Epithelial cell of esophagus (primary cell): Measurements from ENCODE around the gene CIC.

Experiments used
- DNase-seq: peaks from one replicate; pipeline ENCODE4 v3.0.0; 2010; ENCODE audit warnings: low read depth
- H3K4me3 ChIP-seq: 2 replicates; pipeline ENCODE4 v1.5.1; 2011; ENCODE audit warnings: mild to moderate bottlenecking, low read length, control low read depth
- CTCF ChIP-seq: IDR thresholded peaks from 2 replicates; pipeline ENCODE4 v1.5.1; 2011; ENCODE audit warnings: low read depth, mild to moderate bottlenecking, low read length, control low read depth, inconsistent platforms; ENCODE audit not compliant: insufficient read depth; ENCODE audit errors: missing control alignments

The CIC gene

DNA sequence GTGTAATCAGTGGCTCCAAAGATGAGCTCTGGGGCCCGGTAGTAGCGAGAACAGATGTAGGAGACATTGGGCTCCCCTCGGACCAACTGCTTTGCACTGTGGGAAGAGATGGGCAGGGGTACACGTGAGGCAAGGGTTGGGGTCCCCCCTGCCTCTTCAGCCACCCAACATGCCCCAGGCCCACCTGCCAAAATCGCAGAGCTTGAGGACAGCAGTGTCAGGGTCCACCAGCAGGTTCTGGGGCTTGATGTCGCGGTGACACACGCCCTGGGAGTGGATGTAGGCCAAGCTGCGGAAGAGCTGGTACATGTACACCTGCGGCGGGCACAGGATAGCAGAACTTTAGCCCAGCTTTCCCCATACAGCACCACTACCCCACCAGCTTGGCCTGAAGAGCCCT, 34.7 kb upstream of the CIC start:
- TF ChIP-seq CTCF, result no peak
- no peak overlapping the region for H3K4me3 ChIP-seq
- no peak for DNase-seq

DNA sequence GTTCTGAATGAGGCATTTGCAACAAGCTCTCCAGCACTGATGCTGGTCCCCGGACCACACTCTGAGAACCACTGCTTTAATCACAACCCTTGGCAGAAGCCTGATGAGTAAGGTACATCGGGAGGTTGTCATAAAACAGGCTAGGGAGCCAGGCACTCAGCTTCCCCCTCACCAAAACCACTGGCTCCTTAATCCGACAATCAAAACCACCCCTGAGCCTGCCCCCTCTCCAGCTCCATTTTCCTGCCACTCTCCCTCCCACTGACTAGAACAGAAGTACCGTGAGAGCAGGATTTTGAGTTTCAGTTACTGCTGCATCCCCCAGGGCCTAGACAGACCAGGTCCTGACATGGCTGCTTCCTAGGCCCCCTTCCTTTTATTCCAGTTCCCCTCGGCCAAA, 33.9 kb upstream of the CIC start:
- no peak overlapping the region for H3K4me3 ChIP-seq
- TF ChIP-seq CTCF, result no peak
- no peak for DNase-seq

DNA sequence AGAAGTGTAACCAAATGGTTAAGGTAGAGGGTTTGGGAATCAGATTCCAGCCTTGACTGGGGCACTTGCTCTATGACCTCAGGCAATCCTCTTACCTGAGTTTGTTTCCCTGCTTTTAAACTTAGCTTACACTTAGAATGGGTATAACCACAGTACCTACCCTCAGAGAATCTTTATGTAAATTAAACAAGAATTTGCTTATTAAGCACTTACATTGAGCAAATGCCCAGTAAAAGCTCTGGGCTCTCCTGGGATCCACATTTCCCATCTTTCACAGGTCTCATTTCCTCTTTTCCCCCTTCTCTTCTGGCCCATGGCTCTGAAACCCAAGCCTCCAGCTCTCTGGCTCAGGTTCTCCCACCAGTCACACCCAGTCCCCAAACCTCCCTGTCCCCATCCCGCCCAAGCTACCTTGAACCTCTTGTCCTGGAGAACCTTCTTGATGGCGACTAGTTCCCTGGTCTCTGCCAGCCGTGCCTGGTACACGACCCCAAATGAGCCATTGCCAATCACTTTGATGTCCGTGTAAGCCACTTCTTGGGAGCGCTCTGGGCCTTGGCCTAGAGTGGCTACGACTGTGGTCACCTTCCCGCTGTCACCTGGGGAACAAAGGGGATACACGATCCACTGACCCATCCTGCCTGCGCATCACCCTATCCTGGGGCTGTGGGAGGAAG, 29.4 kb upstream of the CIC start:
- no peak for DNase-seq
- H3K4me3 ChIP-seq, result no peak overlapping the region
- TF ChIP-seq CTCF, result no peak

GRCh38 chr19:42241279-42241678, 27.8 kb upstream of the CIC start:
- DNase-seq, result no peak
- H3K4me3 ChIP-seq, result peak overlapping the region; percentile 95
- no peak for TF ChIP-seq CTCF

DNA sequence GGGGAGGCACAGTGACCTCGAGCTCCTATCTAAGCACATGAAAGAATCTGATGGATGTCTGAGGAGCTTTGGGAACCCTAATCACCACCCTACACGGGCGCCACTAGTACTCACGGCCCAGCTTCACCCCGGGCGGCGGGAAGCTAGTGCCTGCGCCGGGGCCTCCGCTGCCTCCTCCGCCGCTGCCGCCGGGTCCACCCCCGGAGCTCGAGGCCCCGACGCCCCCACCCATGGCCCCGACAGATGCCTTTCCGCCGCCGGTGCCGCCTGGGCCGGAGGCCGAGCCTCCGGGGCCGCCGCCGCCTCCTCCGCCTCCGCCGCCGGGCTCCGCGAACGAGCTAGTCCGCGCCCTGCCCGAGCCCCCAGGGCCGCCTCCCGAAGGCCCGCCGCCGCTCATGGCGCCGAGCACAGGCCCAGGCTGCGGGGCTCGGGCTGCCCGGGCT, 27.0 kb upstream of the CIC start:
- peak overlapping the region; percentile 95 for H3K4me3 ChIP-seq
- no peak for TF ChIP-seq CTCF
- DNase-seq, result no peak

GRCh38 chr19:42242512-42243409, 26.3 kb upstream of the CIC start, which contains the start of gene GSK3A:
Gene GSK3A (minus strand): TSS chr19:42242602. CDS start chr19:42242465, 137 bp downstream.
- no peak for TF ChIP-seq CTCF

More at GRCh38 chr19:42242512-42243409, 26.3 kb upstream of the CIC start, which contains the start of gene GSK3A:
- DNase-seq, result peak; percentile 100
- H3K4me3 ChIP-seq, result peak within 1 kb of the TSS; percentile 95
